GM23338 (cell line): Measurements from ENCODE around the gene ALDH3A2. TPM values are rescaled to one million over a fixed set of nuclear protein-coding genes. Genes with fewer than 3 reads are reported as not detected.

ENCODE experiments used
- ATAC-seq: fragments of 200-7000 bp; cut with Tn5 transposase; 3 replicates; pipeline ENCODE4 v1.9.1; 2020
- DNase-seq: peaks from one replicate; pipeline ENCODE4 v3.0.0-alpha.2; 2015; ENCODE audit warnings: low spot score
- H2AFZ ChIP-seq: fragments of 200-600 bp; sonication (generic); 2 replicates; pipeline ENCODE4 v1.8.0; 2016; ENCODE audit warnings: antibody characterized with exemption, mild to moderate bottlenecking, moderate library complexity
- H3F3A ChIP-seq: fragments of 200-600 bp; sonication (generic); replicated peaks from 2 replicates; pipeline ENCODE4 v1.8.0; 2017; ENCODE audit warnings: antibody characterized with exemption, mixed run types, low read depth
- H3K27ac ChIP-seq: fragments of 200-600 bp; sonication (generic); 2 replicates; pipeline ENCODE4 v1.6.1; 2016; ENCODE audit warnings: low read depth
- H3K27me3 ChIP-seq: fragments of 200-600 bp; sonication (generic); 2 replicates; pipeline ENCODE4 v1.8.0; 2016; ENCODE audit warnings: mild to moderate bottlenecking, mixed run types, moderate library complexity; ENCODE audit not compliant: insufficient read depth
- H3K36me3 ChIP-seq: fragments of 200-600 bp; sonication (generic); 2 replicates; pipeline ENCODE4 v1.8.0; 2016; ENCODE audit warnings: mild to moderate bottlenecking; ENCODE audit not compliant: insufficient read depth
- H3K4me1 ChIP-seq: fragments of 200-600 bp; sonication (generic); 2 replicates; pipeline ENCODE4 v1.8.0; 2016; ENCODE audit warnings: mild to moderate bottlenecking, moderate library complexity; ENCODE audit not compliant: insufficient read depth
- H3K4me2 ChIP-seq: fragments of 200-600 bp; sonication (generic); 2 replicates; pipeline ENCODE4 v1.7.1; 2017; ENCODE audit warnings: mixed run types
- H3K4me3 ChIP-seq: fragments of 200-600 bp; sonication (generic); 2 replicates; pipeline ENCODE4 v1.6.1; 2016; ENCODE audit warnings: mixed run types
- H3K79me2 ChIP-seq: fragments of 200-600 bp; sonication (generic); replicated peaks from 2 replicates; pipeline ENCODE4 v1.8.0; 2017; ENCODE audit warnings: mild to moderate bottlenecking; ENCODE audit not compliant: insufficient read depth
- H3K9me2 ChIP-seq: fragments of 200-600 bp; sonication (generic); 2 replicates; pipeline ENCODE4 v1.8.0; 2017; ENCODE audit not compliant: insufficient read depth
- H4K20me1 ChIP-seq: fragments of 200-600 bp; sonication (generic); replicated peaks from 2 replicates; pipeline ENCODE4 v1.8.0; 2017; ENCODE audit warnings: mild to moderate bottlenecking; ENCODE audit not compliant: insufficient read depth
- H3K27ac Mint-ChIP-seq: 2 replicates; pipeline ENCODE4 v1.8.0; 2020; ENCODE audit warnings: inconsistent platforms, mild to moderate bottlenecking, moderate library complexity, mixed read lengths
- H3K27me3 Mint-ChIP-seq: 3 replicates; pipeline ENCODE4 v1.8.0; 2022; ENCODE audit warnings: low read depth, mild to moderate bottlenecking, moderate library complexity, mixed read lengths, inconsistent platforms; ENCODE audit not compliant: insufficient read depth, poor library complexity
- H3K36me3 Mint-ChIP-seq: 3 replicates; pipeline ENCODE4 v1.8.0; 2021; ENCODE audit warnings: low read depth, mild to moderate bottlenecking, inconsistent platforms, moderate library complexity, mixed read lengths
- H3K4me1 Mint-ChIP-seq: 3 replicates; pipeline ENCODE4 v1.8.0; 2020; ENCODE audit warnings: mild to moderate bottlenecking, inconsistent platforms, mixed read lengths
- H3K4me3 Mint-ChIP-seq: 3 replicates; pipeline ENCODE4 v1.8.0; 2021; ENCODE audit warnings: moderate library complexity, mild to moderate bottlenecking, inconsistent platforms, mixed read lengths
- H3K9me3 Mint-ChIP-seq: 3 replicates; pipeline ENCODE4 v1.8.0; 2020; ENCODE audit warnings: moderate library complexity, mild to moderate bottlenecking, inconsistent platforms, mixed read lengths
- CREB1 ChIP-seq: fragments of 250-450 bp; sonication (Bioruptor Pico); IDR thresholded peaks from 2 replicates; pipeline ENCODE4 v1.5.0; 2020; ENCODE audit warnings: low read depth, mild to moderate bottlenecking, moderate library complexity
- EZH2 ChIP-seq: fragments of 200-600 bp; sonication (generic); IDR thresholded peaks from one replicate; pipeline ENCODE4 v1.8.0; 2017; ENCODE audit warnings: antibody characterized with exemption, mild to moderate bottlenecking, low read depth; ENCODE audit not compliant: unreplicated experiment
- EZH2phosphoT487 ChIP-seq: fragments of 200-600 bp; sonication (generic); IDR thresholded peaks from one replicate; pipeline ENCODE4 v1.8.1; 2018; ENCODE audit warnings: antibody characterized with exemption; ENCODE audit not compliant: unreplicated experiment
- JUNB ChIP-seq: IDR thresholded peaks from one replicate; pipeline ENCODE4 v1.6.1; 2016; ENCODE audit warnings: antibody characterized with exemption; ENCODE audit not compliant: unreplicated experiment
- NANOG ChIP-seq: IDR thresholded peaks from 2 replicates; pipeline ENCODE4 v1.6.1; 2016; ENCODE audit warnings: antibody characterized with exemption, borderline replicate concordance
- POLR2AphosphoS5 ChIP-seq: IDR thresholded peaks from 2 replicates; pipeline ENCODE4 v1.6.1; 2016; ENCODE audit warnings: antibody characterized with exemption, low read depth
- REST ChIP-seq: IDR thresholded peaks from one replicate; pipeline ENCODE4 v1.6.1; 2018; ENCODE audit warnings: antibody characterized with exemption; ENCODE audit not compliant: unreplicated experiment
- STAT1 ChIP-seq: IDR thresholded peaks from one replicate; pipeline ENCODE4 v1.6.1; 2016; ENCODE audit warnings: antibody characterized with exemption; ENCODE audit not compliant: unreplicated experiment
- ZNF114 ChIP-seq: fragments of 250-450 bp; sonication (Bioruptor Pico); IDR thresholded peaks from 2 replicates; pipeline ENCODE4 v1.5.0; 2020; ENCODE audit warnings: mild to moderate bottlenecking, moderate library complexity
- ZNF331 ChIP-seq: fragments of 250-450 bp; sonication (Bioruptor Pico); IDR thresholded peaks from 2 replicates; pipeline ENCODE4 v1.5.0; 2020; ENCODE audit warnings: low read depth, mild to moderate bottlenecking, moderate library complexity
- polyA plus RNA-seq: library from polyadenylated mRNA; unstranded; fragments of >200 nt; fragmentation: Nextera tagmentation; extraction: Ambion mirVana; gene quantifications from 2 replicates; pipeline ENCODE4 v1.2.1, GENCODE V29; 2016
- total RNA-seq: library from RNA; depleted of rRNA; stranded (reverse); fragments of >200 nt; shearing (Covaris generic); gene quantifications from 2 replicates; pipeline ENCODE4 v1.2.3, GENCODE V29; 2014
- TF ChIP-seq, protein P1 (sequence below): IDR thresholded peaks from 2 replicates; pipeline ENCODE4 v1.6.1; 2016; ENCODE audit warnings: antibody characterized with exemption
- TF ChIP-seq, protein P2 (sequence below): fragments of 250-450 bp; sonication (Bioruptor Pico); IDR thresholded peaks from 2 replicates; pipeline ENCODE4 v1.5.0; 2020; ENCODE audit warnings: mild to moderate bottlenecking, moderate library complexity
- TF ChIP-seq, protein P3 (sequence below), 2 experiments: fragments of 200-600 bp in 1 of 2; sonication (generic) in 1 of 2; conservative IDR thresholded peaks; 2 replicates each; pipeline versions ENCODE4 v1.5.1 to v1.6.1; 2016 to 2017; ENCODE audit warnings: antibody characterized with exemption in 2 of 2, low read depth in 2 of 2, mild to moderate bottlenecking in 2 of 2, moderate library complexity in 1 of 2

ALDH3A2 gene
- total and polyA plus RNA-seq, 2 experiments from 2014 or later: 31.3 to 159 TPM

DNA sequence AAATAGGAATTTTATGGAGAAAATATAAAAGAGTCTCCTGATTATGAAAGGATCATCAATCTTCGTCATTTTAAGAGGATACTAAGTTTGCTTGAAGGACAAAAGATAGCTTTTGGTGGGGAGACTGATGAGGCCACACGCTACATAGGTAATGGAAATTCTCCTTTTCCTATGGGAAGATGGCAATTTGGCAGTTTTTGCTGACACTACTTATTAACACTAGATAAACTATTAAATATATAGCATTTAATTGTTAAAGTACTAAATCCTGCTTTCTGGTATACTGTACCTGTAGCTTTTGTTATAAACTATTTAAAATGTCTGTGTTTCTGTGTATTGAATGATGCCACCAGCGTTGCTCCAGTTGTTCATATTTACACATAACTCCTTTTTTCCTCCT lies 12.6 kb downstream of the ALDH3A2 start:
- Mint-ChIP-seq H3K9me3 (no peaks in the 10 kb centered on the region), H3K4me1 (peaks cover 18% of the 10 kb centered on the region), H3K27me3 (no peaks in the 10 kb centered on the region), H3K27ac (no peak overlapping the region), H3K36me3 (peaks cover 59% of the 10 kb centered on the region), H3K4me3 (no peak overlapping the region)
- Histone ChIP-seq H3K27ac (no peak overlapping the region), H4K20me1 (peaks cover 9% of the 10 kb centered on the region), H3K36me3 (0 out of 2 replicates have a peak, but pooled peaks cover 1% of the 10 kb centered on the region), H3K4me1 (peaks cover 16% of the 10 kb centered on the region; the same call in 1 of the 2 replicates), H3K4me3 (no peak overlapping the region), H3K9me2 (no peaks in the 10 kb centered on the region), H3F3A (no peaks in the 10 kb centered on the region), H3K27me3 (no peaks in the 10 kb centered on the region), H3K4me2 (no peak overlapping the region), H2AFZ (no peak overlapping the region), H3K79me2 (peaks cover 8% of the 10 kb centered on the region)
- DNase-seq (no peak), ATAC-seq (no peak)
- TF ChIP-seq EZH2phosphoT487: no peak
- TF ChIP-seq POLR2AphosphoS5: no peak
- no peak for TF ChIP-seq JUNB
- TF ChIP-seq EZH2: no peak
- TF ChIP-seq CREB1 (CRISPR knock-in tag): no peak
- no peak for TF ChIP-seq REST
- TF ChIP-seq, protein P1, sequence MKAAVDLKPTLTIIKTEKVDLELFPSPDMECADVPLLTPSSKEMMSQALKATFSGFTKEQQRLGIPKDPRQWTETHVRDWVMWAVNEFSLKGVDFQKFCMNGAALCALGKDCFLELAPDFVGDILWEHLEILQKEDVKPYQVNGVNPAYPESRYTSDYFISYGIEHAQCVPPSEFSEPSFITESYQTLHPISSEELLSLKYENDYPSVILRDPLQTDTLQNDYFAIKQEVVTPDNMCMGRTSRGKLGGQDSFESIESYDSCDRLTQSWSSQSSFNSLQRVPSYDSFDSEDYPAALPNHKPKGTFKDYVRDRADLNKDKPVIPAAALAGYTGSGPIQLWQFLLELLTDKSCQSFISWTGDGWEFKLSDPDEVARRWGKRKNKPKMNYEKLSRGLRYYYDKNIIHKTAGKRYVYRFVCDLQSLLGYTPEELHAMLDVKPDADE: no peak
- no peak for TF ChIP-seq STAT1
- TF ChIP-seq, protein P2, sequence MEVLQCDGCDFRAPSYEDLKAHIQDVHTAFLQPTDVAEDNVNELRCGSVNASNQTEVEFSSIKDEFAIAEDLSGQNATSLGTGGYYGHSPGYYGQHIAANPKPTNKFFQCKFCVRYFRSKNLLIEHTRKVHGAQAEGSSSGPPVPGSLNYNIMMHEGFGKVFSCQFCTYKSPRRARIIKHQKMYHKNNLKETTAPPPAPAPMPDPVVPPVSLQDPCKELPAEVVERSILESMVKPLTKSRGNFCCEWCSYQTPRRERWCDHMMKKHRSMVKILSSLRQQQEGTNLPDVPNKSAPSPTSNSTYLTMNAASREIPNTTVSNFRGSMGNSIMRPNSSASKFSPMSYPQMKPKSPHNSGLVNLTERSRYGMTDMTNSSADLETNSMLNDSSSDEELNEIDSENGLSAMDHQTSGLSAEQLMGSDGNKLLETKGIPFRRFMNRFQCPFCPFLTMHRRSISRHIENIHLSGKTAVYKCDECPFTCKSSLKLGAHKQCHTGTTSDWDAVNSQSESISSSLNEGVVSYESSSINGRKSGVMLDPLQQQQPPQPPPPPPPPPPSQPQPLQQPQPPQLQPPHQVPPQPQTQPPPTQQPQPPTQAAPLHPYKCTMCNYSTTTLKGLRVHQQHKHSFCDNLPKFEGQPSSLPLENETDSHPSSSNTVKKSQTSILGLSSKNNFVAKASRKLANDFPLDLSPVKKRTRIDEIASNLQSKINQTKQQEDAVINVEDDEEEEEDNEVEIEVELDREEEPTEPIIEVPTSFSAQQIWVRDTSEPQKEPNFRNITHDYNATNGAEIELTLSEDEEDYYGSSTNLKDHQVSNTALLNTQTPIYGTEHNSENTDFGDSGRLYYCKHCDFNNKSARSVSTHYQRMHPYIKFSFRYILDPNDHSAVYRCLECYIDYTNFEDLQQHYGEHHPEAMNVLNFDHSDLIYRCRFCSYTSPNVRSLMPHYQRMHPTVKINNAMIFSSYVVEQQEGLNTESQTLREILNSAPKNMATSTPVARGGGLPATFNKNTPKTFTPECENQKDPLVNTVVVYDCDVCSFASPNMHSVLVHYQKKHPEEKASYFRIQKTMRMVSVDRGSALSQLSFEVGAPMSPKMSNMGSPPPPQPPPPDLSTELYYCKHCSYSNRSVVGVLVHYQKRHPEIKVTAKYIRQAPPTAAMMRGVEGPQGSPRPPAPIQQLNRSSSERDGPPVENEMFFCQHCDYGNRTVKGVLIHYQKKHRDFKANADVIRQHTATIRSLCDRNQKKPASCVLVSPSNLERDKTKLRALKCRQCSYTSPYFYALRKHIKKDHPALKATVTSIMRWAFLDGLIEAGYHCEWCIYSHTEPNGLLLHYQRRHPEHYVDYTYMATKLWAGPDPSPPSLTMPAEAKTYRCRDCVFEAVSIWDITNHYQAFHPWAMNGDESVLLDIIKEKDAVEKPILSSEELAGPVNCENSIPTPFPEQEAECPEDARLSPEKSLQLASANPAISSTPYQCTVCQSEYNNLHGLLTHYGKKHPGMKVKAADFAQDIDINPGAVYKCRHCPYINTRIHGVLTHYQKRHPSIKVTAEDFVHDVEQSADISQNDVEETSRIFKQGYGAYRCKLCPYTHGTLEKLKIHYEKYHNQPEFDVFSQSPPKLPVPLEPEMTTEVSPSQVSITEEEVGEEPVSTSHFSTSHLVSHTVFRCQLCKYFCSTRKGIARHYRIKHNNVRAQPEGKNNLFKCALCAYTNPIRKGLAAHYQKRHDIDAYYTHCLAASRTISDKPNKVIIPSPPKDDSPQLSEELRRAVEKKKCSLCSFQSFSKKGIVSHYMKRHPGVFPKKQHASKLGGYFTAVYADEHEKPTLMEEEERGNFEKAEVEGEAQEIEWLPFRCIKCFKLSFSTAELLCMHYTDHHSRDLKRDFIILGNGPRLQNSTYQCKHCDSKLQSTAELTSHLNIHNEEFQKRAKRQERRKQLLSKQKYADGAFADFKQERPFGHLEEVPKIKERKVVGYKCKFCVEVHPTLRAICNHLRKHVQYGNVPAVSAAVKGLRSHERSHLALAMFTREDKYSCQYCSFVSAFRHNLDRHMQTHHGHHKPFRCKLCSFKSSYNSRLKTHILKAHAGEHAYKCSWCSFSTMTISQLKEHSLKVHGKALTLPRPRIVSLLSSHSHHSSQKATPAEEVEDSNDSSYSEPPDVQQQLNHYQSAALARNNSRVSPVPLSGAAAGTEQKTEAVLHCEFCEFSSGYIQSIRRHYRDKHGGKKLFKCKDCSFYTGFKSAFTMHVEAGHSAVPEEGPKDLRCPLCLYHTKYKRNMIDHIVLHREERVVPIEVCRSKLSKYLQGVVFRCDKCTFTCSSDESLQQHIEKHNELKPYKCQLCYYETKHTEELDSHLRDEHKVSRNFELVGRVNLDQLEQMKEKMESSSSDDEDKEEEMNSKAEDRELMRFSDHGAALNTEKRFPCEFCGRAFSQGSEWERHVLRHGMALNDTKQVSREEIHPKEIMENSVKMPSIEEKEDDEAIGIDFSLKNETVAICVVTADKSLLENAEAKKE (CRISPR knock-in tag): no peak
- no peak for TF ChIP-seq ZNF331 (CRISPR knock-in tag)
- TF ChIP-seq, protein P3, sequence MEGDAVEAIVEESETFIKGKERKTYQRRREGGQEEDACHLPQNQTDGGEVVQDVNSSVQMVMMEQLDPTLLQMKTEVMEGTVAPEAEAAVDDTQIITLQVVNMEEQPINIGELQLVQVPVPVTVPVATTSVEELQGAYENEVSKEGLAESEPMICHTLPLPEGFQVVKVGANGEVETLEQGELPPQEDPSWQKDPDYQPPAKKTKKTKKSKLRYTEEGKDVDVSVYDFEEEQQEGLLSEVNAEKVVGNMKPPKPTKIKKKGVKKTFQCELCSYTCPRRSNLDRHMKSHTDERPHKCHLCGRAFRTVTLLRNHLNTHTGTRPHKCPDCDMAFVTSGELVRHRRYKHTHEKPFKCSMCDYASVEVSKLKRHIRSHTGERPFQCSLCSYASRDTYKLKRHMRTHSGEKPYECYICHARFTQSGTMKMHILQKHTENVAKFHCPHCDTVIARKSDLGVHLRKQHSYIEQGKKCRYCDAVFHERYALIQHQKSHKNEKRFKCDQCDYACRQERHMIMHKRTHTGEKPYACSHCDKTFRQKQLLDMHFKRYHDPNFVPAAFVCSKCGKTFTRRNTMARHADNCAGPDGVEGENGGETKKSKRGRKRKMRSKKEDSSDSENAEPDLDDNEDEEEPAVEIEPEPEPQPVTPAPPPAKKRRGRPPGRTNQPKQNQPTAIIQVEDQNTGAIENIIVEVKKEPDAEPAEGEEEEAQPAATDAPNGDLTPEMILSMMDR (conservative IDR thresholded peaks at IDR 0.05; ENCODE audit: low read depth in 2 of 2): no peak
- no peak for TF ChIP-seq NANOG
- TF ChIP-seq ZNF114 (CRISPR knock-in tag): no peak
